Activated T-cell treated with anti-CD3 and anti-CD28 coated beads, Interleukin-2, amount 50 U/mL, for 24 hours (primary cell): ENCODE results near the gene SP140.
"Not testable (repeated sequence)": the region's sequence is repeated elsewhere in the genome, so short reads cannot be mapped to it uniquely, and the experiment has no call there.

ENCODE experiments used
- DNase-seq: peaks from one replicate; pipeline ENCODE4 v3.0.0-alpha.2; 2020
- H3K27ac Mint-ChIP-seq: 2 replicates; pipeline ENCODE4 v1.8.0; 2020; ENCODE audit warnings: mild to moderate bottlenecking, mixed read lengths
- H3K27me3 Mint-ChIP-seq: 2 replicates; pipeline ENCODE4 v1.8.0; 2020; ENCODE audit warnings: mixed read lengths
- H3K36me3 Mint-ChIP-seq: 2 replicates; pipeline ENCODE4 v1.8.0; 2020; ENCODE audit warnings: low read depth, mixed read lengths
- H3K4me1 Mint-ChIP-seq: 2 replicates; pipeline ENCODE4 v1.8.0; 2020; ENCODE audit warnings: low read depth, mixed read lengths
- H3K4me3 Mint-ChIP-seq: 2 replicates; pipeline ENCODE4 v1.8.0; 2020; ENCODE audit warnings: mild to moderate bottlenecking, moderate library complexity, mixed read lengths
- H3K9me3 Mint-ChIP-seq: 2 replicates; pipeline ENCODE4 v1.8.0; 2020; ENCODE audit warnings: mixed read lengths

The SP140 gene

DNA sequence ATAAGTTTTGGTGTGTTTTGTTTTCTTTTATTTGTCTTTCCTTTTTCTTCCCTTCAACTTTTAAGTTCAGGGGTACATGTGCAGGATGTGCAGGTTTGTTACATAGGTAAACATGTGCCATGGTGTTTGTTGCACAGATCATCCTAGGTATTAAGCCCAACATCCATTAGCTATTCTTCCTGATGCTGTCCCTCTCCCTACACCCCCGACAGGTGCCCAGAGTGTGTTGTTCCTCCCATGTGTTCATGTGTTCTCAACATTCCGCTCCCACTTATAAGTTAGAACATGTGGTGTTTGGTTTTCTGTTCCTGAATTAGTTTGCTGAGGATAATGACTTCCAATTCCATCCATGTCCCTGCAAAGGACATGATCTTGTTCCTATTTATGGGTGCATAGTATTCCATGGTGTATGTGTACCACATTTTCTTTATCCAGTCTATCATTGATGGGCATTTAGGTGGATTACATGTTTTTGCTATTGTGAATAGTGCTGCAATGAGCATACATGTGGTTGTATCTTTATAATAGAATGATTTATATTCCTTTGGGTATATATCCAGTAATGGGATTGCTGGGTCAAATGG lies 117.6 kb downstream of the SP140 start:
- not testable (repeated sequence) for DNase-seq, H3K4me3 Mint-ChIP-seq, H3K27me3 Mint-ChIP-seq, H3K27ac Mint-ChIP-seq
- H3K9me3 Mint-ChIP-seq: peaks cover 33% of the 10 kb centered on the region
- peaks cover 65% of the 10 kb centered on the region for H3K36me3 Mint-ChIP-seq
- H3K4me1 Mint-ChIP-seq: peaks cover 58% of the 10 kb centered on the region

DNA sequence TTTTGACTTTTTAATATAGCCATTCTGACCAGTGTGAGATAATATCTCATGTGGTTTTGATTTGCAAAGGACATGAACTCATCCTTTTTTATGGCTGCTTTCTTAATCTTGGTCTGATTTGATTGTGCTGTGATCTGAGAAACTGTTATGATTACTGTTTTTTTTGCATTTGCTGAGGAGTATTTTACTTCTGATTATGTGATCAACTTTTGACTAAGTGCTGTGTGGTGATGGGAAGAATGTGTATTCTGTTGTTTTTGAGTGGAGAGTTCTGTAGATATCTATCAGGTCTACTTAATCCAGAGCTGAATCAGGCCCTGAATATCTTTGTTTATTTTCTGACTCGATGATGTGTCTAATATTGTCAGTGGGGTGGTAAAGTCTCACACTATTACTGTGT lies 118.2 kb downstream of the SP140 start:
- no peaks in the 10 kb centered on the region for H3K27me3 Mint-ChIP-seq
- DNase-seq: no peak
- no peak overlapping the region for H3K4me3 Mint-ChIP-seq
- H3K36me3 Mint-ChIP-seq: peaks cover 65% of the 10 kb centered on the region
- peak overlapping the region; percentile 27 for H3K27ac Mint-ChIP-seq
- peaks cover 64% of the 10 kb centered on the region for H3K4me1 Mint-ChIP-seq
- peaks cover 33% of the 10 kb centered on the region for H3K9me3 Mint-ChIP-seq

DNA sequence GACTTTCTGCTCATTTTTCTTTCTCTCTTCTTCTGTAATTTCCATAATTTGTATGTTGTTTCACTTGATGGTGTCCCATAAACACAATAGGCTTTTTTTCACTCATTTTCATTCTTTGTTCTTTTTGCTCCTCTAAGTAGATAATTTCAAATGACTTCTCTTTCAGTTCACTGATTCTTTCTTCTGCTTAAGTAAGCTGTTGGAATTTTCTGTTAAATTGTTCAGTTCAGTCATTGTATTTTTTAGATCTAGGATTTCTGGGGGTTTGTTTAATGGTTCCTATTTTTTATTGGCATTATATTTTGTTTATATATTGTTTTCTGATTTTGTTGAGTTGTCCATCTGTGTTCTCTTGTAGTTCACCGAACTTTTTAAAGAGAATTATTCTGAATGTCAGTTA lies 120.9 kb downstream of the SP140 start:
- H3K4me3 Mint-ChIP-seq: no peak overlapping the region
- peaks cover 80% of the 10 kb centered on the region for H3K36me3 Mint-ChIP-seq
- H3K27ac Mint-ChIP-seq: peak overlapping the region; percentile 16
- H3K4me1 Mint-ChIP-seq: peaks cover 84% of the 10 kb centered on the region
- H3K9me3 Mint-ChIP-seq: peaks cover 33% of the 10 kb centered on the region
- no peak for DNase-seq
- H3K27me3 Mint-ChIP-seq: no peaks in the 10 kb centered on the region

DNA sequence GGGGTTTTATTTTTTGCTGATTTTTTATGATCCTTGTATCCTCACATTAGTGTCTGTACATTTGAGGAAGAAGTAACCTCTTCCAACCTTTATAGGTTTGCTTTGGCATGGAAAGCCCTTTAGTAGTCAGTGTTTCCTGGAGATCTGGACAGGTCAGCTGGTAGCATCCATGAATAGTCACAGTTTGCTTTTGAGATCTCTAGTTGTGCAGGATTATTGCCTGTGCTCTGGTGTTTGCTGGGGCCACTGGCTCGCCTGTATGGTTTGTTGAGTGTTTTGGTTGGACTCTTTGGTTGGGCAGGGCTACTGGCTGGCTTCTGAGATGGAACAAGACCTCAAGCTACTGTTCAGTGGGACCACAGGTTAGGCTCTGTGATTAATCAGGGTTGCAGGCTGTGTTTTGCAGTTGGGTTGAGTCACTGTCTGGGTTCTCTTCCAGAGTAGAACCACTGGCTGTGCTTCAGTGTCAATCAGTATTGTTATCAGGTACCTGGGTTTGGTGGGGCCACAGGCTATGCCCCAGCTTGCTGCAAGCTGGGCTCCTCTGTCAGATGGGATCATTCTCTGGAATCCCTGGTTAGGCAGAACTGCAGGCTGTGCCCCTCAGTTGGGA lies 121.5 kb downstream of the SP140 start:
- peaks cover 80% of the 10 kb centered on the region for H3K36me3 Mint-ChIP-seq
- DNase-seq: no peak
- peaks cover 83% of the 10 kb centered on the region for H3K4me1 Mint-ChIP-seq

DNA sequence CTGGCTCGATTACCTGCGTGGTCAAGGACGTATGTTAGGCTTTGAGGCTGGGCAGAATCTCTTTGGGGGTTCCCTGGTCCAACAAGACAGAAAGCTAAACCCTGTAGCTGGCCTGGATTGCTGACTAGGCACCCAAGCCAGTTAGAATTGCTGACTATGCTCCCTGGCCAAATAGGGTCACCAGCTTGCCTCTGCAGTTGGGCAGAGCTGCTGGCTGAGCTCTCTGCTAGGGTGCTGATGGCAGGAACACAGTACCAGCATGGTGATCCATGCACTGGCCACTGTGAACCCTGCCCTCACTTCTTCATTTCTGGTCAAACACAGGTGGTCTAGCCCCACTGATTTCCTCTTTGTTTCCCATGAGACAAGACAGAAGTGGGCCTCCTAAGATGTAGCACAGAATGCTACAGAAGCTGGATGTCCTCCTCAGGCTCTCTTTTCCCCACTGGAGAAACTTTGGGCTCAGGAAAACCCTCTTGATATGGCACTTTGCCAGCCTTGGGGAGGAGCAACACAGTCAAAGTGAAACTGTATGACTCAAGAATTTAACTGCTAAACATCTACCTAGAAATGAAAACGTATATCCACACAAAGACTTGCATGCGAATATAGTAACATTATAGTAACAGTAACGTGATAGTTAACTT lies 122.2 kb downstream of the SP140 start:
- peak; percentile 54 for DNase-seq
- Mint-ChIP-seq H3K27ac (peak overlapping the region; percentile 95), H3K4me3 (peak overlapping the region; percentile 68), H3K27me3 (no peaks in the 10 kb centered on the region), H3K9me3 (peaks cover 27% of the 10 kb centered on the region), H3K36me3 (peaks cover 77% of the 10 kb centered on the region), H3K4me1 (peaks cover 80% of the 10 kb centered on the region)

More for the DNA sequence above, 121.5 kb downstream of the SP140 start:
- Mint-ChIP-seq H3K9me3 (peaks cover 33% of the 10 kb centered on the region), H3K27me3 (no peaks in the 10 kb centered on the region), H3K27ac (peak overlapping the region; percentile 95), H3K4me3 (no peak overlapping the region)

DNA sequence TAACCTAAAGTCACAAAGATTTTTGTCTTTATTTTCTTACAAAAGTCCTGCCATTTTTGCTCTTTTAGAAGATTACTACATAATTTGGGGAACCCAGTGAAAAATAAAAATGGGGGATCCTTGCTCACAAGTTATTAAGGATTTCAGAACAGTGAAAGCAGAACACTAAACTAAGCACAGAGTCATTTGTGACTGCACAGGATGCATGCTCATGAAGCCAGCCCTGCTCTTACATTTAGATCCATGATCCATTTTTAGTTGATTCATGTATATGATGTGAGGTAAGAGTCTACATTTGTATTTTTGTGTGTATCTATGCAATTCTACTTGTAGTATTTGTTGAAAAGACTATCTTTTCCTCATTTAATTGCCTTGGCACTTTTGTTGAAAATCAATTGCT lies 123.3 kb downstream of the SP140 start:
- no peak for DNase-seq
- H3K27ac Mint-ChIP-seq: peak overlapping the region; percentile 95
- no peaks in the 10 kb centered on the region for H3K27me3 Mint-ChIP-seq
- peaks cover 21% of the 10 kb centered on the region for H3K9me3 Mint-ChIP-seq
- H3K4me3 Mint-ChIP-seq: peak overlapping the region; percentile 68
- peaks cover 71% of the 10 kb centered on the region for H3K36me3 Mint-ChIP-seq
- peaks cover 72% of the 10 kb centered on the region for H3K4me1 Mint-ChIP-seq

DNA sequence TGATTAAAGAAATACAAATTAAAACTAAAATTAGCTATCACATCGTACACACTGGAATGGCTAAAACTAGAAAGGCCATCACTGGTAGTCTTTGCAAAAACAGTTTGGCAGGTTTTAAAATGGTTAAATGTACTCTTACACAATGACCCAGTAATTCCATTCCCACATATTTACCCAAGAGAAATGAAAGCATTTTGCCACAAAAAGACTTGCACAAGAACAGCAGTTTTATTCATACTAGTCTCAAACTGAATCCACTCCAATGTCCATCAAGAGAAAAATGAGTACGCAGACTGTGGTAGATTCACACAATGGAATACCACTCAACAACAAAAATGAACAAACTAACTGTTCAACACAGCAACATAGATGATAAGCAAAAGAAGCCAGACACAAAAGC lies 130.5 kb downstream of the SP140 start:
- H3K27ac Mint-ChIP-seq: no peak overlapping the region
- H3K36me3 Mint-ChIP-seq: peaks cover 64% of the 10 kb centered on the region
- no peak overlapping the region for H3K4me3 Mint-ChIP-seq
- no peaks in the 10 kb centered on the region for H3K27me3 Mint-ChIP-seq
- peaks cover 2% of the 10 kb centered on the region for H3K9me3 Mint-ChIP-seq
- DNase-seq: no peak
- peaks cover 24% of the 10 kb centered on the region for H3K4me1 Mint-ChIP-seq

DNA sequence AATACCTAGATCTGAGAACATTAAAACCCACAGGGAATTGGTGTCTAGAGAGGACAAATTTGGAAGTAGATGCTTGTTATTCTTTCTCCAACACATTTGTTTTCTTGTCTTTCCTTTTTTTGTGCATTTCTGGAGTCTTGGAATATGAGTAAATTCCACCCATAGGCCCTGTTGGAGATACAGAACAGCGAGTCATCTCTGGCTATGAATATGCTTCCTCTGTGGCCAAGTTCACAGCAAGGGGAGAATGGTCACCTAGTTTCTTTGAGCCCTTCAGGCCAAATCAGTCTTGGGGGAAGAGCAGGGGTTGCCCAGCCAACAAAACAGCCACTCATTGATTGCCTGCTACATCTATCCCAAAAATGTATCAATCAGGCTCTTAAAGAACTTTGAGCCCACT lies 132.8 kb downstream of the SP140 start:
- H3K36me3 Mint-ChIP-seq: peaks cover 73% of the 10 kb centered on the region
- peaks cover 2% of the 10 kb centered on the region for H3K9me3 Mint-ChIP-seq
- no peak for DNase-seq
- peaks cover 35% of the 10 kb centered on the region for H3K4me1 Mint-ChIP-seq
- no peak overlapping the region for H3K4me3 Mint-ChIP-seq
- H3K27me3 Mint-ChIP-seq: no peaks in the 10 kb centered on the region
- H3K27ac Mint-ChIP-seq: peak overlapping the region; percentile 54

DNA sequence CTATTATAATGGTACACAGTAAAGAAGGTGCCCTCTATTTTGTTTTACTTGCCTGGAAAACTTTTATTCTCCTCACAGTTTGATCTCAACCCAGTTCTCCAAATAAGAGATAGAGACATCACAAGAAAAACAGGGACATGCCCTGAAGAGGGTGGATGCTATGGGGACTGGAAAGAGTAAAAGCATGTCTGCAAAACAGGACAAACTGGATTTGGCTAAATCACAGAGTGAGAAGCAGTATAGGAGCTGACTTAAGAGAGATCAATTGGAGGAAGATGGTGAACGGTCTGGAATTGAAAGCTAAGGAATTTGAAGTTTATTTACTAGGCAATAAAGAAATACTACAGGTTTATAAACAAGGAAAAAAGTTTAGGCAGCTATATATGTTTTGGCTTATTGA lies 134.5 kb downstream of the SP140 start:
- Mint-ChIP-seq H3K4me3 (no peak overlapping the region), H3K9me3 (peaks cover 2% of the 10 kb centered on the region), H3K4me1 (peaks cover 37% of the 10 kb centered on the region), H3K27ac (no peak overlapping the region), H3K27me3 (no peaks in the 10 kb centered on the region), H3K36me3 (peaks cover 84% of the 10 kb centered on the region)
- DNase-seq: no peak

DNA sequence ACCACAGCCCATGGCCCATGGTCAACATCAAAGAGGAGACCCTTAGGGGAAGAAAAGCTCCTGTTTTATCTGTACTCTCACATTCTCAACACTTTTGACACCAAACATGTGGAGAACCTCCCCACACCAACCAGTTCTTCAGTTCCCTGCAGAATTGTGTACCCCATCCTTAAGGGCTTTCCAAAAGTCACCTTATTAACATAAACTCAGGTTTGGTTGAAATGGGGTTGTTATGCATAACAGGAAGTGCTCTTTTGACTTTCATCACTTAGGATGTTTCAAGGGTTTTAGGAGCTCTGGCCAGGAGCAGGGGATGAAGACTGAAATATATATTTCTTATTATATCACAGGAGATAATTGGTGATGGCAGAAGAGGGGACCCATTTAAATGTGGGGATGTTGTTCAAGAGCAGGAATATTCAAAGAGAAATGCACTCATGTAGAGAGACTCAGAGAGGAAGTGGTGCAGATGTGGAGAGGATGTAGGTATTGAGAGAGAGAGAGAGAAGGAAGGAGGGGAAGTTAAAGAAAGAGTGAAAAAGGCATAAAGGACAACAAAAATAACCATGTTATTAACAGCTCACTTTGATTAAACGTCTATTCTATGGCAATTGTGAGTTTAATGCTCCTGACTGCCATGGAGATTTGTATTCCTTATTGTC lies 136.6 kb downstream of the SP140 start:
- Mint-ChIP-seq H3K36me3 (peaks cover 92% of the 10 kb centered on the region), H3K27me3 (no peaks in the 10 kb centered on the region), H3K4me3 (no peak overlapping the region), H3K9me3 (no peaks in the 10 kb centered on the region), H3K27ac (peak overlapping the region; percentile 65), H3K4me1 (peaks cover 38% of the 10 kb centered on the region)
- no peak for DNase-seq
